Measurements from ENCODE around the gene STK39. TPM values are rescaled to one million over a fixed set of nuclear protein-coding genes. Genes with fewer than 3 reads are reported as not detected.

Gene STK39
- total RNA-seq, 1 experiment from 2014 or later = 22.1 TPM

GRCh38 chr2:168188002-168188401 lies 59.4 kb downstream of the STK39 start:
- TF ChIP-seq CTCF (conservative IDR thresholded peaks at IDR 0.05) = no peak
- Histone ChIP-seq H3K27ac (ENCODE audit: insufficient read length, low read depth, low read length) (no peak overlapping the region), H2BK20ac (ENCODE audit: low read depth, low read length, poor library complexity, severe bottlenecking) (no peak overlapping the region), H4K20me1 (ENCODE audit: control insufficient read depth, insufficient read depth, insufficient read length) (no peaks in the 10 kb centered on the region), H3K4ac (ENCODE audit: low read depth, low read length) (no peak overlapping the region), H4K91ac (ENCODE audit: insufficient read length, low read depth, low read length) (no peak overlapping the region), H3K18ac (ENCODE audit: insufficient read length, low read depth, low read length) (no peak overlapping the region), H3K14ac (ENCODE audit: insufficient read depth, low read length) (no peak overlapping the region), H4K8ac (replicated peaks; ENCODE audit: insufficient read length, low read depth, low read length) (no peak overlapping the region), H2AK5ac (ENCODE audit: insufficient read length, low read length) (no peak overlapping the region), H3K23me2 (ENCODE audit: insufficient read length, low read depth, low read length, poor library complexity, severe bottlenecking) (no peaks in the 10 kb centered on the region), H3K23ac (ENCODE audit: insufficient read length, low read depth, low read length) (no peak overlapping the region), H3K9ac (ENCODE audit: extremely low read depth, insufficient read length, low read length) (no peak overlapping the region), H4K5ac (ENCODE audit: insufficient read length, low read depth, low read length) (no peak overlapping the region), H2BK12ac (ENCODE audit: insufficient read length, low read depth, low read length) (no peak overlapping the region), H3K9me3 (ENCODE audit: control insufficient read depth, low read depth, low read length) (no peaks in the 10 kb centered on the region), H3K4me1 (ENCODE audit: insufficient read depth, low read length) (0 out of 2 replicates have a peak, but pooled peaks cover under 1% of the 10 kb centered on the region), H2BK5ac (ENCODE audit: insufficient read length, low read length) (no peak overlapping the region), H3K79me1 (ENCODE audit: insufficient read depth, low read depth, low read length, poor library complexity, severe bottlenecking) (no peaks in the 10 kb centered on the region), H2BK120ac (ENCODE audit: low read depth, low read length, poor library complexity, severe bottlenecking) (no peak overlapping the region), H3K79me2 (ENCODE audit: insufficient read depth, low read length) (no peaks in the 10 kb centered on the region), H2BK15ac (ENCODE audit: low read depth, low read length) (no peak overlapping the region), H3K4me2 (ENCODE audit: insufficient read depth, insufficient read length, low read length) (no peak overlapping the region), H3K27me3 (ENCODE audit: insufficient read depth, low read length) (no peaks in the 10 kb centered on the region), H2AFZ (ENCODE audit: low read length) (no peak overlapping the region), H3K56ac (ENCODE audit: insufficient read length, low read depth, low read length) (no peak overlapping the region), H3T11ph (ENCODE audit: low read length) (no peak overlapping the region)
- DNase-seq = no peak
- peaks cover 3% of the 10 kb centered on the region for H3K27me3 Mint-ChIP-seq (ENCODE audit: low read depth)
- no CpG with 5 or more reads among the region's 2 CpGs for WGBS (ENCODE audit: extremely low coverage, insufficient read length, low lambda C conversion rate)
- H3K9me3 Mint-ChIP-seq = no peaks in the 10 kb centered on the region
- no peak overlapping the region for H3K27ac Mint-ChIP-seq
- H3K4me1 Mint-ChIP-seq = peaks cover 59 to 61% of the 10 kb centered on the region in 2 experiments
- H3K36me3 Mint-ChIP-seq (ENCODE audit: insufficient read depth in 1 of 3, low read depth in 3 of 3) = no peaks in the 10 kb centered on the region
- no peak overlapping the region for H3K4me3 Mint-ChIP-seq
